HEK293T (cell line): ENCODE measurements around the gene NRDE2.

Experiments used
- CTCF ChIA-PET: fragments of 350-600 bp; formaldehyde crosslinking; extraction: SDS; loops from one replicate; lab custom pipeline; 2021; ENCODE audit warnings: antibody characterized with exemption, inconsistent platforms; lab: Yijun Ruan, JAX
- POLR2A ChIA-PET: fragments of 350-600 bp; formaldehyde crosslinking; extraction: SDS; loops from one replicate; lab custom pipeline; 2020; ENCODE audit warnings: antibody characterized with exemption, inconsistent platforms; lab: Yijun Ruan, JAX
- DNase-seq: peaks from one replicate; pipeline ENCODE4 v3.0.0; 2012; ENCODE audit warnings: mixed read lengths; ENCODE audit errors: extremely low spot score
- ARNT ChIP-seq: fragments of 450-650 bp; IDR thresholded peaks from 2 replicates; pipeline ENCODE4 v1.6.1; 2017; ENCODE audit warnings: mild to moderate bottlenecking
- BHLHE40 ChIP-seq: fragments of 450-650 bp; IDR thresholded peaks from 2 replicates; pipeline ENCODE4 v1.6.1; 2016; ENCODE audit warnings: mild to moderate bottlenecking, moderate library complexity, borderline replicate concordance
- CTBP1 ChIP-seq: fragments of 450-650 bp; IDR thresholded peaks from 2 replicates; pipeline ENCODE4 v1.6.1; 2016; ENCODE audit warnings: borderline replicate concordance
- ELF4 ChIP-seq: fragments of 450-650 bp; IDR thresholded peaks from 2 replicates; pipeline ENCODE4 v1.6.1; 2017; ENCODE audit warnings: antibody characterized with exemption
- FOXA1 ChIP-seq: fragments of 450-650 bp; IDR thresholded peaks from 2 replicates; pipeline ENCODE4 v1.6.1; 2016; ENCODE audit warnings: mild to moderate bottlenecking
- FOXK2 ChIP-seq: fragments of 450-650 bp; IDR thresholded peaks from 2 replicates; pipeline ENCODE4 v1.6.1; 2016; ENCODE audit warnings: mild to moderate bottlenecking
- FOXM1 ChIP-seq: fragments of 450-650 bp; IDR thresholded peaks from 2 replicates; pipeline ENCODE4 v1.6.1; 2017; ENCODE audit warnings: mild to moderate bottlenecking, borderline replicate concordance
- HDGF ChIP-seq: fragments of 450-650 bp; IDR thresholded peaks from 2 replicates; pipeline ENCODE4 v1.6.1; 2017; ENCODE audit warnings: antibody characterized with exemption, borderline replicate concordance
- L3MBTL2 ChIP-seq: fragments of 450-650 bp; conservative IDR thresholded peaks from 2 replicates; pipeline ENCODE4 v1.6.1; 2016; ENCODE audit warnings: mild to moderate bottlenecking
- LEF1 ChIP-seq: fragments of 450-650 bp; IDR thresholded peaks from 2 replicates; pipeline ENCODE4 v1.6.1; 2017; ENCODE audit warnings: mild to moderate bottlenecking, borderline replicate concordance
- NFRKB ChIP-seq: fragments of 450-650 bp; IDR thresholded peaks from 2 replicates; pipeline ENCODE4 v1.6.1; 2016; ENCODE audit warnings: mild to moderate bottlenecking, moderate library complexity
- PKNOX1 ChIP-seq: fragments of 450-650 bp; IDR thresholded peaks from 2 replicates; pipeline ENCODE4 v1.6.1; 2016
- SP1 ChIP-seq: fragments of 450-650 bp; IDR thresholded peaks from 2 replicates; pipeline ENCODE4 v1.6.1; 2017
- SUZ12 ChIP-seq: fragments of 450-650 bp; IDR thresholded peaks from 2 replicates; pipeline ENCODE4 v1.6.1; 2016; ENCODE audit warnings: mild to moderate bottlenecking
- TARDBP ChIP-seq: fragments of 450-650 bp; IDR thresholded peaks from 2 replicates; pipeline ENCODE4 v1.6.1; 2016
- ZNF384 ChIP-seq: fragments of 450-650 bp; IDR thresholded peaks from 2 replicates; pipeline ENCODE4 v1.6.1; 2016

Gene NRDE2, protein sequence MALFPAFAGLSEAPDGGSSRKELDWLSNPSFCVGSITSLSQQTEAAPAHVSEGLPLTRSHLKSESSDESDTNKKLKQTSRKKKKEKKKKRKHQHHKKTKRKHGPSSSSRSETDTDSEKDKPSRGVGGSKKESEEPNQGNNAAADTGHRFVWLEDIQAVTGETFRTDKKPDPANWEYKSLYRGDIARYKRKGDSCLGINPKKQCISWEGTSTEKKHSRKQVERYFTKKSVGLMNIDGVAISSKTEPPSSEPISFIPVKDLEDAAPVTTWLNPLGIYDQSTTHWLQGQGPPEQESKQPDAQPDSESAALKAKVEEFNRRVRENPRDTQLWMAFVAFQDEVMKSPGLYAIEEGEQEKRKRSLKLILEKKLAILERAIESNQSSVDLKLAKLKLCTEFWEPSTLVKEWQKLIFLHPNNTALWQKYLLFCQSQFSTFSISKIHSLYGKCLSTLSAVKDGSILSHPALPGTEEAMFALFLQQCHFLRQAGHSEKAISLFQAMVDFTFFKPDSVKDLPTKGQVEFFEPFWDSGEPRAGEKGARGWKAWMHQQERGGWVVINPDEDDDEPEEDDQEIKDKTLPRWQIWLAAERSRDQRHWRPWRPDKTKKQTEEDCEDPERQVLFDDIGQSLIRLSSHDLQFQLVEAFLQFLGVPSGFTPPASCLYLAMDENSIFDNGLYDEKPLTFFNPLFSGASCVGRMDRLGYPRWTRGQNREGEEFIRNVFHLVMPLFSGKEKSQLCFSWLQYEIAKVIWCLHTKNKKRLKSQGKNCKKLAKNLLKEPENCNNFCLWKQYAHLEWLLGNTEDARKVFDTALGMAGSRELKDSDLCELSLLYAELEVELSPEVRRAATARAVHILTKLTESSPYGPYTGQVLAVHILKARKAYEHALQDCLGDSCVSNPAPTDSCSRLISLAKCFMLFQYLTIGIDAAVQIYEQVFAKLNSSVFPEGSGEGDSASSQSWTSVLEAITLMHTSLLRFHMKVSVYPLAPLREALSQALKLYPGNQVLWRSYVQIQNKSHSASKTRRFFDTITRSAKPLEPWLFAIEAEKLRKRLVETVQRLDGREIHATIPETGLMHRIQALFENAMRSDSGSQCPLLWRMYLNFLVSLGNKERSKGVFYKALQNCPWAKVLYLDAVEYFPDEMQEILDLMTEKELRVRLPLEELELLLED

DNA sequence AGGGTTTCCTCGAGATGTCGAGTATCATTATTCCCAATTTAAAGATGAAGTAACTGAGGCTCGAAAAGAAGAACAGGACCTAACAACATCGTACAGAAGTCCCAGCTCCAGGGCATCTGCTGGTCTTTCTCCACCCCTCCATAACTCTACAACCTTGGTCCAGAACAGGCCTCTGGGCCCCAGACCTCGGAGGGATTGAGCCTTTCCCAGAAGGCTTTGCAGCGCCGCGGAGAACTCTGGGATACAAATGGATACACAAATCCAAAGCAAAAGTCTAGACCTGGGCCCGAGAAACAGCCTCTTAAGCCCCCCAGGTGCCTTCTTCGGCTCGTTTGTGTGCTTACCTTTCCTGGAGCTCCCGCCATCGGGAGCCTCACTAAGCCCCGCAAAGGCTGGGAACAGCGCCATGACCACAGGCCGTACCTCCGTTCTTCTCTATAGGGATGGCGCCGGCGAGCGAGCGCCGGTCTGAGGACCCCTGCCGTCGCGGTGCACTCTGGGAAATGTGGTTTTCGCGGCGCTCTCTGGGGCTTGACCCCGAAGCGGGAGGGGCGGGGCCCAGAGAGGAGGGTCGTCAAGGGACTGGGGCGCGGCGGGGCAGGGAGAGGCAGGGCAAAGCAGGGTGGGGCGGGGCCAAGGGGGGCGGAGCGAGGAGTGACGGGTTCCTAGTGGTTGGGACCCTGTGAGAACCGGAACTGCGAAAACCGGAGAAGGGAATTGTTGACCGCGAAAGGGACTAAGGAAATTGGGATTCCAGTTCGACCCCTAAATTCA lies at the start of gene NRDE2:
Gene NRDE2 (minus strand): TSS at position 445 of the 774 bp plus-strand sequence. CDS start 37 bp downstream, at position 408.
- TF ChIP-seq ZNF384 = no peak
- TF ChIP-seq ELF4 = peak; percentile 10; the same call in 1 of the 2 replicates
- no peak for TF ChIP-seq FOXA1
- TF ChIP-seq L3MBTL2 = peak; percentile 58
- TF ChIP-seq PKNOX1 = peak; percentile 23; the same call in 1 of the 2 replicates
- TF ChIP-seq NFRKB = no peak
- no peak for TF ChIP-seq TARDBP
- TF ChIP-seq SUZ12 = peak; percentile 64; the same call in 1 of the 2 replicates
- TF ChIP-seq BHLHE40 = no peak
- ChIA-PET POLR2A (interaction anchor here (0.7 to 1.2 kb wide), 4 partner anchors 14 to 68 kb away, joined by 3 to 5 read pairs (median 4); no protein-coding TSS in a partner anchor), CTCF (no interaction called here)
- DNase-seq = peak; percentile 98

DNA sequence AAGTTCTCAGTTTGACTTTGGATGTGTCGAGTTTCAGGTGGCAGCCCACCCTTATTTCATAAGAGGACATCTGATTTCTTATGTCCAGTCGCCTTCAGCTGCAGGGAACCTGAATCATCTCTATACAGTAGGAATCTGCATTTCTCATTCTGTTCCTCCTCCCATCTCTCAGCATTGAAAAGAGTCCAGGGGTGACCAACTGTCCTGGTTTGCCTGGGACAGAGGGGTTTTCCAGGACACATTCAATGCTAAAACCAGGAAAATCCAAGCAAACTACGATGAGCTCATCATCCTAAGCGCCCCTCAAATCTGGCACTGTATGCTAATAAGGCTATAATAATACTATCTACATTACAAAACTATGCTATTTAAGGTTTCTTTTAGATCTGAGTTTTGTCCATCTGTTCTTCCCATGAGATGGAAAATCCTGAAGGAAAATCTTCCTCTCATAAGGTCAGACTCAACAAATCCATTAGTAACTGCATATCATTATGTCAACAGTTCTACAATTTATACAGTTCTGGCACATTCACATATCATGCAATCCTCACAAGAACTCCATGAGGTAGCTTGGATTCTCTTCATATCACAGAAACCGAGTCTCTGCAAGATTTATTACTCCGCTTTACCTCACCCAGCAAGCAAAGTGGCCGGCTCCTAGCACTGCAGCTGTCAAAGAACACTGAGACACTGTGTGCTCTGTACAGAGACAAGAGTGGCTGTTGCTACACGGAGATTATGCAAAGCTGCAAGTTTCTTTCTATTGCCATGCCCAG lies 49.5 kb upstream of the NRDE2 start:
- CTCF ChIA-PET = interaction anchor here (0.6 to 1.4 kb wide), 2 partner anchors 18 to 84 kb away, joined by 3 to 6 read pairs; no protein-coding TSS in a partner anchor
- TF ChIP-seq LEF1 (no peak), SP1 (no peak), PKNOX1 (peak; percentile 68)
- no peak for DNase-seq
- POLR2A ChIA-PET = interaction anchor here (1.2 to 4.2 kb wide), 4 partner anchors 11 to 125 kb away, joined by 3 to 68 read pairs (median 6); partner anchors contain the start of genes CALM1 and PSMC1

DNA sequence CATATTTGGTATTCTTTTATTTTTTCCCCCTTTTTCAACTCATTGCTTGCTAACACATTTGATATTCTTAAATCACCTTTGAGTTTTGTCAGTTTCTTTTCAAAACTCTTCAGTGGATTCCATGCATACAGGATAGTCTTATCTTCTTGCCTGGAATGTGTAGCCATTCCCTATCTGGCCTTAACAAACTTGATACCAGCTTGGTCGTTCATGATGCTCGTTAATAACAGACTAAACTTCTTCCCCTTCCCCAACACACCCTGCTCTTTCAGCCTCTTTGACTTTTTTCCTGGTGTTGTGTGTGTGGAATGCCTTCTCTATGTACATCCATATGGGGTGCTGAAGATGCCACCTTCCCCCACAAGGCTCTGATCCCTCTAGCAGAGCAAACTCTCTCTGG lies 47.4 kb upstream of the NRDE2 start:
- TF ChIP-seq CTBP1 = no peak
- TF ChIP-seq PKNOX1 = no peak
- no peak for TF ChIP-seq FOXM1
- TF ChIP-seq NFRKB = no peak
- no peak for TF ChIP-seq SP1
- no peak for TF ChIP-seq SUZ12
- TF ChIP-seq FOXA1 = no peak
- no peak for TF ChIP-seq FOXK2
- TF ChIP-seq ZNF384 = no peak
- no peak for TF ChIP-seq LEF1
- TF ChIP-seq HDGF = no peak
- TF ChIP-seq ELF4 = no peak
- TF ChIP-seq BHLHE40 = no peak
- TF ChIP-seq L3MBTL2 = no peak
- no peak for TF ChIP-seq ARNT
- no peak for TF ChIP-seq TARDBP
- POLR2A ChIA-PET = no interaction called here
- DNase-seq = no peak
- CTCF ChIA-PET = no interaction called here

GRCh38 chr14:90378249-90378648 lies 46.5 kb upstream of the NRDE2 start:
- POLR2A ChIA-PET = interaction anchor here (0.9 kb wide), 1 partner anchor 19 kb away, joined by 3 read pairs; the partner anchor contains the start of gene CALM1
- TF ChIP-seq PKNOX1 = no peak
- TF ChIP-seq ARNT = no peak
- TF ChIP-seq FOXK2 = no peak
- TF ChIP-seq NFRKB = no peak
- TF ChIP-seq SUZ12 = no peak
- TF ChIP-seq BHLHE40 = no peak
- TF ChIP-seq ELF4 = no peak
- DNase-seq = no peak
- CTCF ChIA-PET = interaction anchor here (0.6 kb wide), 1 partner anchor 41 kb away, joined by 3 read pairs; no protein-coding TSS in a partner anchor
